Measurements from ENCODE around the gene NR6A1.

- TF ChIP-seq CTCF (tag by site-specific recombination; IDR thresholded peaks at IDR 0.05) (no peak), ZNF692 (tag by site-specific recombination; IDR thresholded peaks at IDR 0.05) (no peak), TCF7L2 (IDR thresholded peaks at IDR 0.05; ENCODE audit: borderline replicate concordance, low read depth, low read length) (no peak), ZBTB7A (tag by site-specific recombination; IDR thresholded peaks at IDR 0.05; ENCODE audit: low read depth) (no peak), ZSCAN30 (tag by site-specific recombination; IDR thresholded peaks at IDR 0.05) (no peak), ZNF629 (tag by site-specific recombination; IDR thresholded peaks at IDR 0.05) (no peak), ZNF423 (tag by site-specific recombination; IDR thresholded peaks at IDR 0.05) (no peak), ELK4 (IDR thresholded peaks at IDR 0.05; ENCODE audit: borderline replicate concordance, low read depth, low read length) (no peak)
Measured at GRCh38 chr9:124623966-124624734, 147.0 kb downstream of the NR6A1 start.

All from HEK293 (cell line).